ENCODE data around the gene TTC27.

TTC27 gene

DNA sequence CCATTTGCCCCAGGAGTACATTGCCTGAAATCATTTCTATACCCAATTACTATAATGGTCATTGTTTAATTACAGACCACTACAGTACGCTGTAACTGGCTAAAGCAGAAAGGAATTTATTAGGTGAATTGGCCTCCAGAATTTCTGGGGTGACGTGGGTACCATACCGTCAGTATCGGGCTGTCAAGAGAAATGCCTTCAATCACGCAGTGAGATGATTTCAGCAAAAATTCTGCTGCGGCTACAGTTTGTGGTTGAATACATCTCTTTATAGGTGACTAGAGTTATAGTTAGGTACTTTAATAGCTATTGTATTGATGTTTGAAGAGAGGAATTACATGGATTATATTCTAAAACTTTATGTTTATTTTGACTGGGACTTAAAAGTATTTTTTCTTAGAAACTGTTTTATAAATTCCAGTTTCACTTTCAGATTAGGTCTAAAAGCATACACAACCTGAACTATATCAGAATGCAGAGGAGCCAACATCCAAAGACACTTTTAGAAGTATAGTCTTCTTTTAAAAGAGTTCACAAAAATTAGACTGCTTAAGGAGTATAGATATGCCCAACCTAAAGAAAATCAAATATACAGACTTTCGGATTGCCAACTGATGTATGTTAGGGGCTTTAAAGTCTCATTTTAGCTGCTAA lies 128.4 kb downstream of the TTC27 start:
- H3K9ac ChIP-seq (ENCODE audit: low read length), result no peak overlapping the region
- TF ChIP-seq, protein P1, sequence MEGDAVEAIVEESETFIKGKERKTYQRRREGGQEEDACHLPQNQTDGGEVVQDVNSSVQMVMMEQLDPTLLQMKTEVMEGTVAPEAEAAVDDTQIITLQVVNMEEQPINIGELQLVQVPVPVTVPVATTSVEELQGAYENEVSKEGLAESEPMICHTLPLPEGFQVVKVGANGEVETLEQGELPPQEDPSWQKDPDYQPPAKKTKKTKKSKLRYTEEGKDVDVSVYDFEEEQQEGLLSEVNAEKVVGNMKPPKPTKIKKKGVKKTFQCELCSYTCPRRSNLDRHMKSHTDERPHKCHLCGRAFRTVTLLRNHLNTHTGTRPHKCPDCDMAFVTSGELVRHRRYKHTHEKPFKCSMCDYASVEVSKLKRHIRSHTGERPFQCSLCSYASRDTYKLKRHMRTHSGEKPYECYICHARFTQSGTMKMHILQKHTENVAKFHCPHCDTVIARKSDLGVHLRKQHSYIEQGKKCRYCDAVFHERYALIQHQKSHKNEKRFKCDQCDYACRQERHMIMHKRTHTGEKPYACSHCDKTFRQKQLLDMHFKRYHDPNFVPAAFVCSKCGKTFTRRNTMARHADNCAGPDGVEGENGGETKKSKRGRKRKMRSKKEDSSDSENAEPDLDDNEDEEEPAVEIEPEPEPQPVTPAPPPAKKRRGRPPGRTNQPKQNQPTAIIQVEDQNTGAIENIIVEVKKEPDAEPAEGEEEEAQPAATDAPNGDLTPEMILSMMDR (IDR thresholded peaks at IDR 0.05; ENCODE audit: low read depth, low read length), result no peak
- no peak for TF ChIP-seq EZH2phosphoT487 (IDR thresholded peaks at IDR 0.05; ENCODE audit: low read depth)
- H3K4me3 ChIP-seq (ENCODE audit: low read length), result no peak overlapping the region
- H2AFZ ChIP-seq (ENCODE audit: low read depth, low read length), result no peak overlapping the region
- no peaks in the 10 kb centered on the region for H3K9me3 ChIP-seq (ENCODE audit: insufficient read depth, low read length)
- no peak overlapping the region for H3K4me2 ChIP-seq (ENCODE audit: low read length)
- H4K20me1 ChIP-seq (ENCODE audit: insufficient read depth, low read length), result no peaks in the 10 kb centered on the region
- H3K36me3 ChIP-seq (replicated peaks; ENCODE audit: low read depth, low read length), result peaks cover 13% of the 10 kb centered on the region
- H3K27me3 ChIP-seq (ENCODE audit: low read depth, low read length), result no peaks in the 10 kb centered on the region
- H3K27ac ChIP-seq (ENCODE audit: low read length), result no peak overlapping the region
- H3K4me1 ChIP-seq (ENCODE audit: low read length), result peaks cover 13% of the 10 kb centered on the region
- no peaks in the 10 kb centered on the region for H3K79me2 ChIP-seq (ENCODE audit: low read length)

DNA sequence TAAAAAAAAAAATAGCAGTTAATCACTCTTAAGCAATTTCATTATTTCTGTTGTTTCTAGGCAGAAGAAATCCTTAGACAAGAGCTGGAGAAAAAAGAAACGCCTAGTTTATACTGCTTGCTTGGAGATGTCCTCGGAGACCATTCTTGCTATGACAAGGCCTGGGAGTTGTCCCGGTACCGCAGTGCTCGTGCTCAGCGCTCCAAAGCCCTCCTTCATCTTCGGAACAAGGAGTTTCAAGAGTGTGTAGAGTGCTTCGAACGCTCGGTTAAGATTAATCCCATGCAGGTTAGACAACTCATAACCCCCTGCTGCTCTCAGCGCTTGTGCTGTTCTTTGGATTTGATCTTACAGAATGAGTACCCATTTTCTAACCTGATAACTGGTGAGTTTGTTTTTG lies 130.4 kb downstream of the TTC27 start:
- no peaks in the 10 kb centered on the region for H3K27me3 ChIP-seq (ENCODE audit: low read depth, low read length)
- no peak overlapping the region for H3K9ac ChIP-seq (ENCODE audit: low read length)
- no peak overlapping the region for H3K4me3 ChIP-seq (ENCODE audit: low read length)
- H3K4me1 ChIP-seq (ENCODE audit: low read length), result no peaks in the 10 kb centered on the region
- H4K20me1 ChIP-seq (ENCODE audit: insufficient read depth, low read length), result no peaks in the 10 kb centered on the region
- H3K9me3 ChIP-seq (ENCODE audit: insufficient read depth, low read length), result no peaks in the 10 kb centered on the region
- no peak overlapping the region for H3K4me2 ChIP-seq (ENCODE audit: low read length)
- H3K36me3 ChIP-seq (replicated peaks; ENCODE audit: low read depth, low read length), result peaks cover 11% of the 10 kb centered on the region
- no peak for TF ChIP-seq EZH2phosphoT487 (IDR thresholded peaks at IDR 0.05; ENCODE audit: low read depth)
- H2AFZ ChIP-seq (ENCODE audit: low read depth, low read length), result no peak overlapping the region
- H3K27ac ChIP-seq (ENCODE audit: low read length), result no peak overlapping the region
- H3K79me2 ChIP-seq (ENCODE audit: low read length), result no peaks in the 10 kb centered on the region

DNA sequence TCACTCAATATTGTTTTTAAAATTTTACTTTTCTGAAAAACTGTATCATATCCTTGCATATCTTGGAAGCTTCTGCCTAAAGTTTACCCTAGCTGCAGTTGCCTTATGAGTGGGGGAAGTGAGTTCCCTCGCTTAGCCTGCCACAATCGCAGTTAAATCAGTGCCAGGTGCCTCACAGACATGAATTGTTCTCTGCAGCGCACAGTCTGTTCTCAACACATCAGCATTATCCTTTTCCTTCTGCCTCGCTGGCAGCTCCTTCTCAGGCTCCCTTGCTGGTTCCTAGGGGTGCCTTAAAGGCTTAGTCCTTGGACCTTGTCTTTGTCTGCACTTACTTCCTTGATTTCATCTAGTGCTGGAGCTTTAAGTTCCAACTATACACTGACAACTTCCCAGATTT lies 132.8 kb downstream of the TTC27 start:
- Histone ChIP-seq H3K4me2 (ENCODE audit: low read length) (no peak overlapping the region), H3K36me3 (replicated peaks; ENCODE audit: low read depth, low read length) (peaks cover 11% of the 10 kb centered on the region), H3K27ac (ENCODE audit: low read length) (no peak overlapping the region), H3K27me3 (ENCODE audit: low read depth, low read length) (no peaks in the 10 kb centered on the region), H3K9ac (ENCODE audit: low read length) (no peak overlapping the region), H3K4me3 (ENCODE audit: low read length) (no peak overlapping the region), H3K79me2 (ENCODE audit: low read length) (no peaks in the 10 kb centered on the region), H2AFZ (ENCODE audit: low read depth, low read length) (no peak overlapping the region), H3K9me3 (ENCODE audit: insufficient read depth, low read length) (no peaks in the 10 kb centered on the region), H4K20me1 (ENCODE audit: insufficient read depth, low read length) (no peaks in the 10 kb centered on the region), H3K4me1 (ENCODE audit: low read length) (no peaks in the 10 kb centered on the region)
- TF ChIP-seq, protein P1 (IDR thresholded peaks at IDR 0.05; ENCODE audit: low read depth, low read length), result no peak
- no peak for TF ChIP-seq EZH2phosphoT487 (IDR thresholded peaks at IDR 0.05; ENCODE audit: low read depth)

DNA sequence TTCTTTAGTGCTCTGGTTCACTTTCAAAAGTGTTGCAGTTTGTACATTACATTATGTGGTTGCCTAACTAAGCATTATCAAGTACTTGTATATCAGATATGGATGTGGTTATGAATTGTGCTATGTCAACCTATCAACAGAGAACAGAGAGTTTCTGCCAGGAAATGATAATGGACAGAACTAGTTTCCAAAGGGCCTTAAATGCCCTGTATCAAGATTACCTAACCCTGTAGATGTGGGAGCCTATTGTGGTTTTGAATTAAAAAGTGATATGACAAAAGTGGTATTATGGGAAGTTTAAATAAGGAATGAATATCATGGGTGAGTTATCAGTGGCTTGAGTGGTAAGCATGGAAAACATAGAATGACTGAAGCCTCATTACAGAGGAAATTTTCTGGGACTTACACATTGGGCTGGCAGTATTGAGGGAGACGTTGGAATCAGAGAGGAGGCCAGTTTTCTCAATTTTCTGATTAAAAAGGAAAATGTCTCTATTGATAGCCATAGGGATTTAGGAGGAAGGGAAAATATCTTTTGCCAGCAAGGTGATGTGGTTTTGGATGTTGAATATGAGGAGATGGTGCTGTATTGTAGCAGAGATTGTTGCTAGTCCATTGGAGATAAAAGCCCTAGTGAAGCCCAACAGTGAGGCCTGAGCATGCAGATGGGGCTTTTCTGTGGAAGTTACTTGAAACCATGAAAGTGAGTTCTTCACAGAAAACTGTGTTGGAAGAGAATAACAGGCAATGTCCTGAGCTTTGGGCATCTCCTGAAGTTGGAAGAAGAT lies 140.7 kb downstream of the TTC27 start:
- Histone ChIP-seq H3K36me3 (replicated peaks; ENCODE audit: low read depth, low read length) (no peaks in the 10 kb centered on the region), H3K79me2 (ENCODE audit: low read length) (no peaks in the 10 kb centered on the region), H3K4me2 (ENCODE audit: low read length) (no peak overlapping the region), H3K27me3 (ENCODE audit: low read depth, low read length) (no peaks in the 10 kb centered on the region), H3K9me3 (ENCODE audit: insufficient read depth, low read length) (no peaks in the 10 kb centered on the region), H3K27ac (ENCODE audit: low read length) (no peak overlapping the region), H3K4me3 (ENCODE audit: low read length) (no peak overlapping the region), H3K4me1 (ENCODE audit: low read length) (peaks cover 16% of the 10 kb centered on the region), H2AFZ (ENCODE audit: low read depth, low read length) (no peak overlapping the region), H4K20me1 (ENCODE audit: insufficient read depth, low read length) (no peaks in the 10 kb centered on the region), H3K9ac (ENCODE audit: low read length) (no peak overlapping the region)
- no peak for TF ChIP-seq EZH2phosphoT487 (IDR thresholded peaks at IDR 0.05; ENCODE audit: low read depth)
- TF ChIP-seq, protein P1 (IDR thresholded peaks at IDR 0.05; ENCODE audit: low read depth, low read length), result no peak
